Spleen (tissue), 7 donors: ENCODE measurements around the gene FBXL12.
"Not testable (repeated sequence)": the region's sequence is repeated elsewhere in the genome, so short reads cannot be mapped to it uniquely, and the experiment has no call there.

Source experiments
- CTCF ChIP-seq, 11 experiments: fragments of 200-600 bp in 7 of 11; fragments of 450-650 bp in 4 of 11; sonication (generic) in 4 of 11; IDR thresholded peaks in 8 of 11; conservative IDR thresholded peaks in 3 of 11; 1 replicate in 7 of 11; 2 replicates in 4 of 11; pipeline versions ENCODE4 v1.4.0 to v1.8.0; 2016 to 2021; ENCODE audit warnings: antibody characterized with exemption in 11 of 11, inconsistent platforms in 4 of 11, mild to moderate bottlenecking in 1 of 11
- POLR2AphosphoS5 ChIP-seq, 3 donors: sonication (generic); formaldehyde crosslinking; IDR thresholded peaks; one replicate each; pipeline ENCODE4 v1.5.1; 2017; ENCODE audit warnings: antibody characterized with exemption in 3 of 3
- donor health status: DM: no; HTN: no; CAD: no; lungs with moderate emphysema.
- donor health status: DM: no; HTN: no; CAD: no.
- donor health status: DM: no; HTN: no; CAD: no.

- not testable (repeated sequence) for TF ChIP-seq POLR2AphosphoS5 (IDR thresholded peaks at IDR 0.05); CTCF (IDR thresholded peaks at IDR 0.05 in 8 of 11, conservative IDR thresholded peaks at IDR 0.05 in 3 of 11)
Measured at GRCh38 chr19:9791073-9791367, 27.9 kb downstream of the FBXL12 start.
